Stomach (tissue), 4 donors: ENCODE results near the gene LRP1.

ENCODE experiments used
- CTCF ChIP-seq, 7 experiments: fragments of 450-650 bp in 4 of 7; fragments of 200-600 bp in 3 of 7; sonication (generic) in 3 of 7; IDR thresholded peaks; one replicate each; pipeline ENCODE4 v1.5.1; 2016 to 2019; ENCODE audit warnings: antibody characterized with exemption in 7 of 7, control low read depth in 2 of 7, mild to moderate bottlenecking in 1 of 7
- POLR2A ChIP-seq, 4 donors: fragments of 450-650 bp; IDR thresholded peaks; one replicate each; pipeline ENCODE4 v1.6.1; 2016; ENCODE audit warnings: antibody characterized with exemption in 4 of 4, control low read depth in 2 of 4, mild to moderate bottlenecking in 1 of 4, moderate library complexity in 1 of 4

- TF ChIP-seq POLR2A (IDR thresholded peaks at IDR 0.05) (no peak), CTCF (IDR thresholded peaks at IDR 0.05) (no peak)
Observed at GRCh38 chr12:57208631-57209282, 80.5 kb downstream of the LRP1 start.
